ENCODE measurements around the gene LOC128125822.

LOC128125822 gene

DNA sequence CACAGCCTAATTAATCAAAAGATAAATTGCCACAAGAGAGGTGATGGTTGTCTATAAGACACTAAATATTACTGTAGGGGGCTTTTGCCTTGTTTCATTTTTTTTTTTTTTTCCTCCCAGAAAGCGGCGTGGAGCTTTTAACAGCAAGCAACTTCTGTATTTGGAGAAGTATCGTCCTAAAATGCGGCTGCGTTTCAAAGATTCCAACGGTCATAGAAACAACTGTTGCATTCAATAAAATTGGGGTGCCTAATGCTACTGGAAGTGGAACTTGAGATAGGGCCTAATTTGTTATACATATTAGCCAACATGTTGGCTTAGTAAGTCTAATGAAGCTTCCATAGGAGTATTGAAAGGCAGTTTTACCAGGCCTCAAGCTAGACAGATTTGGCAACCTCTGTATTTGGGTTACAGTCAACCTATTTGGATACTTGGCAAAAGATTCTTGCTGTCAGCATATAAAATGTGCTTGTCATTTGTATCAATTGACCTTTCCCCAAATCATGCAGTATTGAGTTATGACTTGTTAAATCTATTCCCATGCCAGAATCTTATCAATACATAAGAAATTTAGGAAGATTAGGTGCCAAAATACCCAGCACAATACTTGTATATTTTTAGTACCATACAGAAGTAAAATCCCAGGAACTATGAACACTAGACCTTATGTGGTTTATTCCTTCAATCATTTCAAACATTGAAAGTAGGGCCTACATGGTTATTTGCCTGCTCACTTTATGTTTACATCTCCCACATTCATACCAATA lies 7.8 kb downstream of the LOC128125822 start:
- Histone ChIP-seq H3K27me3 (no peaks in the 10 kb centered on the region), H3K36me3 (peaks cover 0 to 72% (median 9%) of the 10 kb centered on the region in 3 donors), H3K4me1 (peaks cover 0 to 22% (median 3%) of the 10 kb centered on the region in 4 donors), H3K9me3 (no peaks in the 10 kb centered on the region), H3K27ac (no peak overlapping the region), H3K4me3 (no peak overlapping the region)
- 91 to 97% methylated on average over 6 of the region's 6 CpGs for whole genome bisulfite sequencing, 2 donors
- DNase-seq (ENCODE audit: low spot score in 2 of 2) = no peak
- TF ChIP-seq POLR2A (IDR thresholded peaks at IDR 0.05) = no peak

- Histone ChIP-seq H3K27ac (no peak overlapping the region), H3K36me3 (peaks cover 0 to 72% (median 9%) of the 10 kb centered on the region in 3 donors), H3K27me3 (no peaks in the 10 kb centered on the region), H3K4me3 (no peak overlapping the region), H3K4me1 (peaks cover 0 to 17% (median 1%) of the 10 kb centered on the region in 4 donors), H3K9me3 (no peaks in the 10 kb centered on the region)
- DNase-seq (ENCODE audit: low spot score in 2 of 2) = no peak
- WGBS, 2 donors = 84 to 86% methylated on average over 3 of the region's 3 CpGs
- TF ChIP-seq EP300 (IDR thresholded peaks at IDR 0.05) (no peak), POLR2A (IDR thresholded peaks at IDR 0.05) (no peak), CTCF (IDR thresholded peaks at IDR 0.05) (no peak)
These were observed 8.4 kb downstream of the LOC128125822 start for GRCh38 chr6:63580704-63580961.

DNA sequence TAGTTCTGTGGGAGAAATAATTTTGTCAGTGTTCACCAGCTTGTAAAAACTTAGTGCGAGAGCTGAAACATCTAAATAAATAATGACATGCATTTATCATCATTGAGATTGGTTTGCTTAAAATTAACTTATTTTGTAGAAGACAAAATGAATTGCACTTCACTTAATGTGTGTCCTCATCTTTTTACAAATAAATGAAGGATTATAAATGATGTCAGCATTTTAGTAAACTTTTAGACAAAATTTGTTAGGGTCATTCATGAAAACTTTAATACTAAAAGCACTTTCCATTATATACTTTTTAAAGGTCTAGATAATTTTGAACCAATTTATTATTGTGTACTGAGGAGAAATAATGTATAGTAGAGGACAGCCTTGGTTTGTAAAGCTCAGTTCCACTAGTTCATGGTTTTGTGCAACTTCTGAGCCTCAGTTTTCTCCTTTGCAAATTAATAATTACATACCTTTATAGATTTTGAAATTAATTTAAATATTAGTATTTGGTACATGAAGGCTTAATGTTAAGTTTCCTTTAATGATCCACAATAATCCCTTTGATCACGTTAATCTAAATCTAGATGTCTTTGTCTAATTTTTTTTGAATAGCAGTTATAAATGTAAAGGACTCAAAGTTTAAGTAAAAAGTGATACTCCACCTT lies 9.2 kb downstream of the LOC128125822 start:
- no peak for DNase-seq (ENCODE audit: low spot score in 2 of 2)
- no peak for TF ChIP-seq EP300 (IDR thresholded peaks at IDR 0.05)
- TF ChIP-seq CTCF (IDR thresholded peaks at IDR 0.05) = no peak
- TF ChIP-seq POLR2A (IDR thresholded peaks at IDR 0.05) = no peak
- H3K9me3 ChIP-seq = no peaks in the 10 kb centered on the region
- H3K4me1 ChIP-seq = peaks cover 0 to 9% (median 0%) of the 10 kb centered on the region in 4 donors
- WGBS, 2 donors = 93% methylated on average over 2 of the region's 2 CpGs
- no peaks in the 10 kb centered on the region for H3K27me3 ChIP-seq
- no peak overlapping the region for H3K27ac ChIP-seq
- H3K36me3 ChIP-seq = peaks cover 0 to 70% (median 9%) of the 10 kb centered on the region in 3 donors
- no peak overlapping the region for H3K4me3 ChIP-seq

DNA sequence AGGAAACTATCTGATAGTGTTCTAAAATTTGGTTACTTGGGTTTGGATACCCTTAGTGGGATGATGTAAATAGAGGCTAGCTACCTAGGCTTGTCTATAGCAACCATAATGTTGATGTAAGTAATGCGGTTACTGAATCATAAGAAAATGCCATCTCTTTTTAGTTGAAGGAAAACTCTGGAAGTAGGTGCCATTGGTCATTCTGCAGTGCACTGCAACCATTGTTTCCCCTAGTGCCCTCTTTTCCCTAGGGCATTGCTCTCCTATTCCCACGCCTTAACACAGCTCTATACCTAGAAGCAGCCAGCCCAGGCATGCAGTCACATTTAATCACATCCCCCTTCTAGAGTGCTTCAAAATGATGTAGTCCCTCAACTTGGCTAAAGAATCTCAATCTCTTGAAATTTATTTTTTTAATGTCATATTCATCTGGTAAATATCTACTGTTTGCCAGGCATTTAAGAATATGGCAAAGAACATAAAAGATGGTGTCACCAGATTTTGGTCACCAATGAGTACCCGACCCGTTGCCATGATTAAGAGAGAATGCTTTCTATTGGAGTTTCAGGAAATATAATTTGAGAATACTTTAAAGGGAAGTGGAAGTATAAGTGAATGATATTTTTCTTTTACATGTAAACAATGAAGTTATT lies 10.4 kb downstream of the LOC128125822 start:
- Histone ChIP-seq H3K27me3 (no peaks in the 10 kb centered on the region), H3K9me3 (no peaks in the 10 kb centered on the region), H3K4me1 (no peaks in the 10 kb centered on the region), H3K4me3 (no peak overlapping the region), H3K36me3 (peaks cover 0 to 58% (median 9%) of the 10 kb centered on the region in 3 donors), H3K27ac (no peak overlapping the region)
- 71 to 97% methylated on average over 4 of the region's 4 CpGs for WGBS, 2 donors
- TF ChIP-seq POLR2A (IDR thresholded peaks at IDR 0.05) (no peak), CTCF (IDR thresholded peaks at IDR 0.05) (no peak), EP300 (IDR thresholded peaks at IDR 0.05) (no peak)
- DNase-seq (ENCODE audit: low spot score in 2 of 2) = no peak

DNA sequence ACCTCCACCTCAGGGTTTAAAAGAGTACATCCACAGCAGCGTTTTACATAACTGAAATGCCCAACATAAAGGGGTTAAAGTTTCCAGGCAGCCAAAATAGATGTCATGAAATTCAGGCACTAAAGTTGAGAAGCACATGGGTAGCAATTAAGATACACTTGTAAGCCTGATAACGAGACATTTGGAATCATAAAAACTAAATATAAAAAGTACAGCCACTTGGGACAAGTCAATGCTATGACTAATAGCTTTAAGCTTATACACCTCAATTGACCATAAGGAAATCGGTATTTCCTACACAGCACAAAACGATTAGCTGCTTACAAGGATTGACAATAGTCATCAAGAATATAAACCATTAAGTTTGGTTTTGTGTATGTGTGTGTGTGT lies 11.8 kb downstream of the LOC128125822 start:
- no peak for DNase-seq (ENCODE audit: low spot score in 2 of 2)
- 59 to 77% methylated on average over 4 of the region's 4 CpGs for WGBS, 2 donors
- TF ChIP-seq CTCF (IDR thresholded peaks at IDR 0.05) (no peak), EP300 (IDR thresholded peaks at IDR 0.05) (no peak), POLR2A (IDR thresholded peaks at IDR 0.05) (no peak)
- Histone ChIP-seq H3K9me3 (no peaks in the 10 kb centered on the region), H3K4me1 (no peaks in the 10 kb centered on the region), H3K4me3 (no peak overlapping the region), H3K36me3 (peaks cover 0 to 48% (median 9%) of the 10 kb centered on the region in 3 donors), H3K27me3 (no peaks in the 10 kb centered on the region), H3K27ac (no peak overlapping the region)
